Transverse colon (tissue), 3 donors: ENCODE data around the gene UVRAG.

ENCODE experiments used
- EP300 ChIP-seq: sonication (generic); formaldehyde crosslinking; IDR thresholded peaks from one replicate; pipeline ENCODE4 v1.6.1; 2017; ENCODE audit warnings: antibody characterized with exemption, low read depth
- TF ChIP-seq, protein P1 (sequence below), 5 experiments: fragments of 200-600 bp in 3 of 5; fragments of 450-650 bp in 2 of 5; sonication (generic) in 3 of 5; IDR thresholded peaks; 1 replicate in 2 of 5; 2 replicates in 3 of 5; pipeline ENCODE4 v1.5.1; 2016 to 2017; ENCODE audit warnings: antibody characterized with exemption in 5 of 5, inconsistent platforms in 3 of 5, mild to moderate bottlenecking in 2 of 5, moderate library complexity in 1 of 5

DNA sequence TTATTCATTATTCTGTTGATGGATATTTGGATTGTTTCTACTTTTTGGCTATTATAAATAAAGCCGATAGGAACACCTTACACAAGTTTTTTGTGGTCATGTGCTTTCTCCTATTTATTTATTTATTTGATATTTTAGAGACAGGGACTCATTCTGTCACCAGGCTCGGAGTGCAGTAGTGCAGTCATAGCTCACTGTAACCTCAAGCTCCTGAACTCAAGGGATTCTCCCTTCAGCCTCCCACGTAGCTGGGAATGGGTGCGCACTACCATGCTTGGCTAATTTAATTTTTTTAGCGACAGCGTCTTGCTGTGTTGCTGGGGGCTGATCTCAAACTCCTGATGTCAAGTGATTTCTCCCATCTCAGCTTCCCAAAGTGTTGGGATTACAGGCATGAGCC, 135.1 kb downstream of the UVRAG start:
- TF ChIP-seq, protein P1, sequence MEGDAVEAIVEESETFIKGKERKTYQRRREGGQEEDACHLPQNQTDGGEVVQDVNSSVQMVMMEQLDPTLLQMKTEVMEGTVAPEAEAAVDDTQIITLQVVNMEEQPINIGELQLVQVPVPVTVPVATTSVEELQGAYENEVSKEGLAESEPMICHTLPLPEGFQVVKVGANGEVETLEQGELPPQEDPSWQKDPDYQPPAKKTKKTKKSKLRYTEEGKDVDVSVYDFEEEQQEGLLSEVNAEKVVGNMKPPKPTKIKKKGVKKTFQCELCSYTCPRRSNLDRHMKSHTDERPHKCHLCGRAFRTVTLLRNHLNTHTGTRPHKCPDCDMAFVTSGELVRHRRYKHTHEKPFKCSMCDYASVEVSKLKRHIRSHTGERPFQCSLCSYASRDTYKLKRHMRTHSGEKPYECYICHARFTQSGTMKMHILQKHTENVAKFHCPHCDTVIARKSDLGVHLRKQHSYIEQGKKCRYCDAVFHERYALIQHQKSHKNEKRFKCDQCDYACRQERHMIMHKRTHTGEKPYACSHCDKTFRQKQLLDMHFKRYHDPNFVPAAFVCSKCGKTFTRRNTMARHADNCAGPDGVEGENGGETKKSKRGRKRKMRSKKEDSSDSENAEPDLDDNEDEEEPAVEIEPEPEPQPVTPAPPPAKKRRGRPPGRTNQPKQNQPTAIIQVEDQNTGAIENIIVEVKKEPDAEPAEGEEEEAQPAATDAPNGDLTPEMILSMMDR (IDR thresholded peaks at IDR 0.05), result no peak
- TF ChIP-seq EP300, result no peak
